Mononuclear cell (primary cell): ENCODE results near the gene STRIP1. TPM values are rescaled to one million over a fixed set of nuclear protein-coding genes. Genes with fewer than 3 reads are reported as not detected.
"Not testable (repeated sequence)": the region's sequence is repeated elsewhere in the genome, so short reads cannot be mapped to it uniquely, and the experiment has no call there.

Experiments
- H3K27me3 ChIP-seq: 2 replicates; pipeline ENCODE4 v1.6.0; 2011; ENCODE audit warnings: low read length, control low read depth; ENCODE audit not compliant: insufficient read depth
- H3K4me1 ChIP-seq: 2 replicates; pipeline ENCODE4 v1.5.1; 2011; ENCODE audit warnings: mild to moderate bottlenecking, low read length, control low read depth; ENCODE audit not compliant: insufficient read depth
- H3K4me3 ChIP-seq: 2 replicates; pipeline ENCODE4 v1.5.1; 2011; ENCODE audit warnings: mild to moderate bottlenecking, low read length, moderate library complexity
- H3K9me3 ChIP-seq: 2 replicates; pipeline ENCODE4 v1.5.1; 2011; ENCODE audit warnings: low read depth, mild to moderate bottlenecking, control low read depth, low read length
- total RNA-seq: library from RNA; depleted of rRNA; stranded (reverse); fragments of >200 nt; gene quantifications from one replicate; pipeline ENCODE4 v1.2.3, GENCODE V29; 2012

The STRIP1 gene
- total RNA-seq, 1 donor = 49.3 TPM

DNA sequence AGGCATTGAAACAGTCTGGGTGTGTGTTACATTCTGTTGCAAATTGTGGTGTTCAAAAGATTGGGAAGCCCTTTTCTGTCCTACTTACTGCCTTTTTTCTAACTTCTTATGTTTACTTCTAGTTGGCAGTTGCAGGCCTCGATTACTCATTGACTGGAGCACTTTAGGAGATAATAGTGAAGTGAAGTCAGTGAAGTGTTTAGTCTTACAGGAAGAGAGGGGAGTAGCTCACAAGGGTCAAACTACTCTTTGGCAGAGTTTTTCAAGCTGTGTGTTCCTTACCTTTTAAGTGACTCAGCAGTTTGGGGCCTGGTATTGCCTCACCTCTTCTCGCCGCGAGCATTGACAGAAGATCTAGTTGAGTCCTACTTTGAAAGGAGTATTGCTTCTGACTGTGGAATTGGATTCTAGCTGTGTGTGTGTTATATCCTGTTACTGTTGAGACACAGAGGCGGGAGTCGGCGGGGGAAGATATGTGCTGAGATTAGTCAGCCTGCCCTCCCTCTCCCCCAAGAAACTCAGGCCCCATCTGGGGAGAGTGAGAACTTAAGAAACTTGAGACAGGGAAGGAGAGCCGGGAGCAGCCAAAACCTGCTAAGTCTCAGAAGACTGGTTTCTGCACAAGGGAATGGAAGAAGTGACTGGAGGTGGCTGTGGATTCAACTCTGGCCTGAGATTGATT lies 30.5 kb upstream of the STRIP1 start:
- Histone ChIP-seq H3K9me3 (no peaks in the 10 kb centered on the region), H3K4me1 (peaks cover 17% of the 10 kb centered on the region), H3K4me3 (no peak overlapping the region), H3K27me3 (no peaks in the 10 kb centered on the region)

DNA sequence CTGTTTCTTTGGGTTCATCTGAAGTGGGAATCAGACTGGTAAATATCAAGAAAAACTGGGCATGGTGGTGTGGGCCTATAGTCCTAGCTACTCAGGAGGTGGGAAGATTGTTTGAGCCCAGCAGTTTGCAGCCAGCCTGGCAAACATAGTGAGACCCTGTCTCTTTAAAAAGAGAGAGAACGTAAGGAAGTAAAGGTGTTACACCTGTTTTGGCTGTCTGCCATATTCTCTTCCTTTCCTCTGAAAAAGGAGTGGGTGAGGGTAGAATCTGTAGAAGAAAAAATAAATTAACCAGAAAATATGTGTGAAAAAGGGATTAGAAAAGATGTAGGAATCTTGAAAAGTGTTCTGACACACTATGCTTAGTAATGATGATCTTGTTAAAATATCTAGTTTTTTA lies 29.8 kb upstream of the STRIP1 start:
- H3K27me3 ChIP-seq = no peaks in the 10 kb centered on the region
- H3K4me1 ChIP-seq = peaks cover 13% of the 10 kb centered on the region
- H3K4me3 ChIP-seq = no peak overlapping the region
- H3K9me3 ChIP-seq = no peaks in the 10 kb centered on the region

DNA sequence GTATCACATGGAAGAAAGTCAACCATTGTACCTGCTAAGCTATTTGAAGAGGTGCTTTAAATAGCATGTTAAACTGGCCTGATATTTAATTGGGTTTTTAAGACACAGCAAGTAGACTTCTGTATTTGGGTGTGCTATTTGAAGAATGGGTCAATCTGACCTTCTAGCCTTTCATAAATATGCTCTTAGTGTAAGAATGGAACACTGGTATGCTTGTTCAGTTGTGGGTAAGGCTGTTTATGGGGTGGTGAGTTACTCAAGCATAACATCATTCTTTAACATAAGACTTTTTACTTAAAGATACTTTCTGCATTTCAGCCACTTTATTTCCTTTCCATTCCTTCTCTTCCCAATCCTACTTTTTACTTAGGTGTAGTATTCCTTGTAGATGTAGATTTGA lies 28.5 kb upstream of the STRIP1 start:
- no peak overlapping the region for H3K4me3 ChIP-seq
- H3K9me3 ChIP-seq = no peaks in the 10 kb centered on the region
- no peaks in the 10 kb centered on the region for H3K27me3 ChIP-seq
- peaks cover 15% of the 10 kb centered on the region for H3K4me1 ChIP-seq

DNA sequence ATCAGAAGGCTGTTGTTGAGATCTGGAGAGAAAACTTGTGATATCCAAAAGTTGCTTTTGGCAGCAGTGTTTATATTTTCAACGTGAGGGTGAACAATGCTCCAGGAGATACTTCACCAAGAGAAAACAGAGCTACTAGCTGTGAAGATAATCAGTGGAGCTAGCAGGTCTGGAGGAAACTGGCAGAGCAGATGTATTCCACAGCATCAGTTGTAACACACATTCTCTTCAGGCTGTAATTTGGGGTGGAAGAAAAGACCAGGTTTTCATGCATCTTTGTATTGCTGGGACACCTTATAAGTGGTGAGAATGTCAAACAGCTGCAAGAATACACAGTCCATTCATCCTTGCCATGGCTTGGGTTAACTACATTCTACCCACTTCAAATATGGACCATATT lies 27.9 kb upstream of the STRIP1 start:
- no peaks in the 10 kb centered on the region for H3K9me3 ChIP-seq
- H3K4me3 ChIP-seq = no peak overlapping the region
- H3K4me1 ChIP-seq = peaks cover 20% of the 10 kb centered on the region

DNA sequence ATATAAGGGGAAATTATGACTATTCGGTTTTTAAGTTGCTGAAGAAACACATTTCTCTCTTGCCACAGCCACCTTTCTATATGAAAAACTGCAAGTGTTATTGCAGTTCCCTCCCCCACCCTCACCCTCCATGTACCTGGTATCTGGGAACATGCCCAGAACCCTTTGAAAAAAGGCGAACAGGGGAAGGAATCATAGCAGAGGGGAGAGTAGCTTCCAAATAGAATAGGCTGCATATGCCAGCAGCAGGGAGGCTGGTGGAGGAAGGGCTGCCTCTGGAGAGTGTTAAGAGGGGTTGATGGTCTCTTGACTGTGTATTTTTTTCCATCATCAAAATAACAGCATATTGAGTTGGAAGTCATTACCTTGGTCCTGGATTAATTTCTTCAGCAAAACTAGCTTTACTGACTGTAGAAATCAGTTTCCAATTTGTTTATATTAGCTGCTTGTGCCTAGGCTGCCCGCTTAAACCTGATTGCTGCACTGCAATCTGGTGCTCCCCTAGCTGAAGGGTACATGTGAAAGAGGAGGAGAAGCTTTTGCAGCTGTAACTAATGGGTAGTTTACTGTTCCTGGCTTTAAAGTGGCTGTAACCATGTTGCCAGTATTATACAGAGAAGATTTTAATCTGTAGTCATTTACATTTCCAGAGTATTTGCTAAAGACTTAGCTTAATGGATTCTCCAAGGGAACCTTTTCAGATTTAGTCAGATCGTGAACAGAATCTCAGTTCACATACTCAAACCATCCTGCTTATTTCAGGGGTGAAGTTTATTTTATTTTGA lies 27.2 kb upstream of the STRIP1 start:
- H3K4me3 ChIP-seq = no peak overlapping the region
- no peaks in the 10 kb centered on the region for H3K27me3 ChIP-seq
- peaks cover 25% of the 10 kb centered on the region for H3K4me1 ChIP-seq
- no peaks in the 10 kb centered on the region for H3K9me3 ChIP-seq

More for the DNA sequence above, 27.9 kb upstream of the STRIP1 start:
- no peaks in the 10 kb centered on the region for H3K27me3 ChIP-seq

DNA sequence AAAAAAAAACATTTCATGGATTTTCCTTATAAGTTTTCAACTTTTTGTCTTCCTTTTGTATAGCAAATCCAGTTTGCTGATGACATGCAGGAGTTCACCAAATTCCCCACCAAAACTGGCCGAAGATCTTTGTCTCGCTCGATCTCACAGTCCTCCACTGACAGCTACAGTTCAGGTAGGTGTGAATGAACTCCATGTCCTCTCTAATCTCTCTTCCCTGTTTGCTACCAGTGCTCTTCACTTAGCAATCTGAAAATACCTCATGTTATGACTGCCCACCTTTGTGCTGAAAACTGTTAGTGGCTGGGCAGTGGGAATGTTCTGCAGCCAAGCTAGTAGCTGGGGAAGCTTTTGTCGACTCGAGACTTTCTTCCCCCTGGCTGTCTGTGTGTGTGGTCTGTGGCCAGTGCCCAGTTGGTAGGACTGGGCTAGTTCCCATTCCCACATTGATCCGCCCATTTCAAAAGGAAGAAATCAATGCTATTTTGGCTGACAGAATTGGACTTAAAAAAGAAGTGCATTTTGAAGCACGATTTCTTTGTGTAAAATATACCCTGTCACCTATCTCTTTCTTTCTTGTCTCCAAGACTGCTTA lies 25.4 kb upstream of the STRIP1 start:
- no peak overlapping the region for H3K4me3 ChIP-seq
- H3K27me3 ChIP-seq = no peaks in the 10 kb centered on the region
- H3K4me1 ChIP-seq = peaks cover 23% of the 10 kb centered on the region
- no peaks in the 10 kb centered on the region for H3K9me3 ChIP-seq

DNA sequence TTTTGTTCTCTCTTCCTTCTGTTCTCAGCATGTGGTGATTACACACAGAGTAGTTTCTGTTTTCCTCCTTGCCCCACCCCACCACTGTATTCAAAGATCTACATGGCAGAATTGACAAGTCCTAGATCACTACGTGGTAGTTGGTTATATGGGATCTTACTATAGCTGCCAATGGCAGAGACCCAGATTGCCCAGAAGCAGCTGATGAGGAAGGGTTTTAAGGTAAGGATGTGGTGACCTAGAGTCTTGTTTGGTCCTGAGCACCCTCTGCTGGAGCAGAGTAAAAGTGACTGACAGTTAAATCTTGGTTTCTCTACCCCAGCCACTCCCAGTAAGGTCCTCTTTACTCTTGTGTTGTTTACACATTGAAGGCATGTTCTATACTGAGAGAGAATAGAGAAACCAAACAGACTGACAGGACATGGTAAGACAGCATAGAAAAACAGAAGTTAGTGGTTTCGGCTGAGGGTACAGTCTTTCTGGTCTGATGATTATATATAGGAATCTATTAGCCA lies 22.8 kb upstream of the STRIP1 start:
- Histone ChIP-seq H3K4me1 (peaks cover 17% of the 10 kb centered on the region), H3K4me3 (no peak overlapping the region), H3K27me3 (no peaks in the 10 kb centered on the region), H3K9me3 (no peaks in the 10 kb centered on the region)

DNA sequence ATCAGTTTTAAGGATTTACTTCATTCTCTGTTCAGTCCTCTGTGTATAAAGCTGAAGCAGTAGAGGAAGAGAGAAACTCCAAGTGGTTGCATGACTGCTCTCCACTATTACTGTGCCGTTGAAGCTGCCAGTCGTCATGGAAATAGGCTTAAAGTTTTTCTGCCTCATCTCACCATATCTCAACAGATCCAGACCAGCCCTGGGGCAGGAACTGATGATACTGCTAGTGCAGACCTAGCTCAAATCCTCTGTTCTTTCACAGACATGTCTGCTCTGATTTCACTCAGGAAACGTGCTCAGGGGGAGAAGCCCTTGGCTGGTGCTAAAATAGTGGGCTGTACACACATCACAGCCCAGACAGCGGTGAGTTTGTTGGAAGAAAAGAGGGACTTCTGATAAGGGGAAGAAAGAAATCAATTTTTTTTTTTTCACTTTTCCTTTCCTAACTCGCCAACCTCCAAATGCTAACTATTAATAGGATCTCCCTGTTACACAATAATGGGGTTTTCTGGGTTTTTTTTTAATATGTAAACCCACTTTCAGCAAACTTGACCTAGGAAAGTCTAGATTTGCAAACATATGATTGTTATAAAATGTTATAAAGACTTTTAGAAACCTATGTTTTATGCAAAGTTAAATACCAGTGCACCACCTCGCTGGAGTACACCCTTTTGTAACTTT lies 22.2 kb upstream of the STRIP1 start:
- H3K4me1 ChIP-seq = peaks cover 17% of the 10 kb centered on the region
- no peak overlapping the region for H3K4me3 ChIP-seq
- H3K27me3 ChIP-seq = no peaks in the 10 kb centered on the region
- H3K9me3 ChIP-seq = no peaks in the 10 kb centered on the region

DNA sequence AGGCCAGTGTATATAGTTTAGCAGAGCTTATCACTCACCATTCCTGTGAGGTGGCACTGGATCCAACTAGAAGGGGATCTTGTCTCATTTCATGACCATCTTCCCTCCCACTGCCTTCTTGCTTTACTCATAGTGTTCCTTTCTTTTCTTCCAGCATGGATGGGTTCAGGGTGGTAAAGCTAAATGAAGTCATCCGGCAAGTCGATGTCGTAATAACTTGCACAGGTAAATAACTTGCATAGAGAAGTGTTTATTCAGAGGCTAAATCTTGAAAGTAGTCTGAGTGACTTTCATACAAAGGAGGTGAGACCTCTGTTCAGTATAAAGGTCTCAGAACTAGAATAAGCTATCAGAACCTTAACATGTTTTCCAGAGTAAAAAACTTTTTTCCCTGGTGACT lies 16.6 kb upstream of the STRIP1 start:
- Histone ChIP-seq H3K4me1 (no peaks in the 10 kb centered on the region), H3K9me3 (no peaks in the 10 kb centered on the region), H3K4me3 (no peak overlapping the region), H3K27me3 (no peaks in the 10 kb centered on the region)

DNA sequence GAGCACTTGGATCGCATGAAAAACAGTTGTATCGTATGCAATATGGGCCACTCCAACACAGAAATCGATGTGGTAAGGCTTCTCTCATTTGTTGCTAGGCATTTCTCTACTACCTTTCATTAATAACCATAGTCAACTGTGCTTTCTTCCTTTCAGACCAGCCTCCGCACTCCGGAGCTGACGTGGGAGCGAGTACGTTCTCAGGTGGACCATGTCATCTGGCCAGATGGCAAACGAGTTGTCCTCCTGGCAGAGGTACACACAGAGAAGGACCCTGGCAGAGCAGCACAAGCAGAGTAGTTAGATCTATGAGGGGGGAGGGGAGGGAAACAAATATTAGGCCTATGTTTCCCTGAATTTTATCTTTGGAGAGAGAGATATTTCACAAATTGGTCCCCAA lies 16.0 kb upstream of the STRIP1 start:
- Histone ChIP-seq H3K9me3 (no peaks in the 10 kb centered on the region), H3K27me3 (no peaks in the 10 kb centered on the region), H3K4me1 (no peaks in the 10 kb centered on the region), H3K4me3 (no peak overlapping the region)

DNA sequence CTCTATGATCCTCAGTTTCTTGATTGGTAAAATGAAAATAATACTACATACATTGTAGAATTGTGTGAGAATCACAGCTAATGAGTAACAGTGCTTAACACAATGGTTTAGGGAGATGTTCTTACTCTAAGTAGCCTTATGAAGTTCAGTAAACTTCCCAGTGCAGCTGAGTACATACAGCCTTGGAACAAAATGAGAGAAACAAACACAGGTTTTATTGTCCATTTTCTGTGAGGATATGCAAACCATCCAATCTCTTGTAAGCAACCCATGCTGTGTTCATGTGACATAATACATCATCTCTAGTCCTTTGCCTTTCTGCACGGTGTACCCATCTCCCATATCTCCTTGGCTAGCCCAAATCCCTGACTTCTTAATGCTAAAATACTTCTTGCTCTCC lies 14.7 kb upstream of the STRIP1 start:
- Histone ChIP-seq H3K27me3 (no peaks in the 10 kb centered on the region), H3K4me3 (no peak overlapping the region), H3K9me3 (no peaks in the 10 kb centered on the region), H3K4me1 (no peaks in the 10 kb centered on the region)

DNA sequence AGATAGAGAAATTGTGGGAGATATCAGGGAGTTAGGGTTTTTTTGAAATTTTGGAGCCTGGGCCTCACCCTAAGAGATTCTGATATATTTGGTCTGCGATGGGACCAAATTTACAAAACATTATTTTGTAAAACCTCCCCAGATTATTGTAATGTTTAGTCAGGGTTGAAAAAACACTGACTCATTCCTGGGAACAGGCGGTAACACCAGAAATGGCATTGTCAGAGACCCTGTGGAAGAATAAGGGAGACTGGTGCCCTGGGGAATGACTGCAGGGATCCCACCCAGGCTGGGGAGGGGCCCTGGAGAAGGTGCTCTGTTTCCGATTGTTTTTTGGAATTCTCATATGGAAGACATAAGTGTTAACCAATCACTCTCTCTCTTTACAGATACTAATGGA lies 13.1 kb upstream of the STRIP1 start:
- Histone ChIP-seq H3K27me3 (no peaks in the 10 kb centered on the region), H3K9me3 (no peaks in the 10 kb centered on the region), H3K4me1 (no peaks in the 10 kb centered on the region), H3K4me3 (no peak overlapping the region)

DNA sequence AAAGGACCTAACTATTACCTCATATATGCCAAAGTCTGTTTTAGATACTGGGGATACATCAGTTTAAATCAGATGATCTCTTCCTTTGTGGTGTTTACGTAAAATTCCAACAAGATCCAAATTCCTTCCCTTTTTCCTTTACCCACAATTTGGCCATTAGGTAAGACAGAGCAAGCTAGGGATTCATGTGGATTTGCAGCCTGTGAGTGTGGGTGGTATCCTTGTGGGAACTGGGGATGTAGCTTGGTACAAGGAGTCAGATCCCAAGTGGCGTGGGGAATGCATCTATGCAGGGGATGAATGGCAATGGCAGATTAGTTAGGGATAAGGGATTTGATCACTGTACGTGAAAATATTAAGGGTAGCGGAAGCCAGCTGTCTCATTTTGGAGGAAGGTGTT lies 9.8 kb upstream of the STRIP1 start:
- H3K4me1 ChIP-seq = no peaks in the 10 kb centered on the region
- H3K27me3 ChIP-seq = no peaks in the 10 kb centered on the region
- no peaks in the 10 kb centered on the region for H3K9me3 ChIP-seq
- H3K4me3 ChIP-seq = no peak overlapping the region

DNA sequence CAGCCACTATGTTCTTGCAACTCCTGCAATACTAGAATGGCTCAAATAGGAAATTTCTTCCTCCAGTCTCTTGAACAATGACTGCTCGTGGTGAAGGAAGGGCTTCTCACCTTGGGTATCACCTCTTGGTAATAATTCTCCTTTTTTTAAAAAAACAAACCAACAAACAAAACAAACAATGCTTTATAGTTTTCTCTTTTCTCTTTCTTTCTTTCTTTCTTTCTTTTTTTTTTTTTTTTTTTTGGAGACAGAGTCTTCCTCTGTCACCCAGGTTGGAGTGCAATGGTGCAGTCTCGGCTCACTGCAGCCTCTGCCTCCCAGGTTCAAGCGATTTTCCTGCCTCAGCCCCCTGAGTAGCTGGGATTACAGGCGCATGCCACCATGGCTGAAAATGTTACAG lies 3.7 kb upstream of the STRIP1 start:
- not testable (repeated sequence) for H3K4me3 ChIP-seq, H3K27me3 ChIP-seq, H3K9me3 ChIP-seq
- H3K4me1 ChIP-seq = peaks cover 37% of the 10 kb centered on the region

DNA sequence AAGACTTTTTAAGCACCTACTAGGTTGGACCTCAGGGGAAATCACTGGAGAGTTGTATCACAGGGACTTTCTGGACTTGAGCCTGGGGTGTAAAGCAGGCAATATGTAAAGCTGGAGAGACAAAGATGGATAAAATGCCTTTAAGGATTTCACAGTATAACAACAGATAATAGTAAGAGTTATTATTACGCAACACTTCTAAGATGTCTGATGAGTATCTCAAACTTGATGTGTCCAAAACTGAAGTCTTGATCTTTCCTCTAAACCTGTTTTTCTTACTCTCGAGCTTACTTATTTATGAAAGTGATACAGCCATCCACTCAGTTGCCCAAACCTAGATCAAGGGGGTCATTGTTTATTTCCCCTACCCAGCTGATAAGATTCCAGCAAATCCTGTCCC lies 2.1 kb upstream of the STRIP1 start:
- H3K27me3 ChIP-seq = no peaks in the 10 kb centered on the region
- no peaks in the 10 kb centered on the region for H3K9me3 ChIP-seq
- H3K4me1 ChIP-seq = peaks cover 45% of the 10 kb centered on the region
- no peak overlapping the region for H3K4me3 ChIP-seq
